Activated CD8-positive, alpha-beta memory T cell treated with anti-CD3 and anti-CD28 coated beads, Interleukin-2, amount 50 U/mL, for 1 hour (primary cell): ENCODE data around the gene RC3H2.

Experiments
- DNase-seq: peaks from one replicate; pipeline ENCODE4 v3.0.0-alpha.2; 2020; ENCODE audit errors: extremely low read depth

Gene RC3H2

GRCh38 chr9:122904823-122905710 lies at the start of gene RC3H2:
RC3H2 (minus strand) TSS chr9:122905359; CDS start chr9:122897509, 7,850 bp downstream.
- peak; percentile 98 for DNase-seq

- DNase-seq, result no peak
These were observed 49.1 kb upstream of the RC3H2 start for GRCh38 chr9:122954253-122954691.

- DNase-seq, result no peak
These were observed 45.9 kb upstream of the RC3H2 start for GRCh38 chr9:122951056-122951455.

GRCh38 chr9:122950263-122950662 lies 45.1 kb upstream of the RC3H2 start:
- no peak for DNase-seq

GRCh38 chr9:122949696-122950095 lies 44.5 kb upstream of the RC3H2 start:
- no peak for DNase-seq

- no peak for DNase-seq
These were observed 43.2 kb upstream of the RC3H2 start for GRCh38 chr9:122948313-122948712.

GRCh38 chr9:122946461-122947005 lies 41.4 kb upstream of the RC3H2 start:
- DNase-seq, result no peak

- no peak for DNase-seq
These were observed 40.1 kb upstream of the RC3H2 start for GRCh38 chr9:122944960-122945888.

- no peak for DNase-seq
These were observed 36.5 kb upstream of the RC3H2 start for GRCh38 chr9:122941582-122942234.

GRCh38 chr9:122940749-122941581 lies 35.8 kb upstream of the RC3H2 start, which contains the start of gene RABGAP1:
RABGAP1 (plus strand) TSS chr9:122941020; CDS start chr9:122957060, 16,040 bp downstream.
- DNase-seq, result peak; percentile 99

- DNase-seq, result no peak
These were observed 35.2 kb upstream of the RC3H2 start for GRCh38 chr9:122940454-122940748.

GRCh38 chr9:122939601-122940000 lies 34.4 kb upstream of the RC3H2 start:
- DNase-seq, result no peak

GRCh38 chr9:122936883-122937282 lies 31.7 kb upstream of the RC3H2 start:
- no peak for DNase-seq

- no peak for DNase-seq
These were observed 31.3 kb upstream of the RC3H2 start for GRCh38 chr9:122936464-122936863.

GRCh38 chr9:122931226-122932121 lies 26.3 kb upstream of the RC3H2 start, which contains the start of gene ZBTB26:
ZBTB26 (minus strand) TSS chr9:122931512; CDS start chr9:122919934, 11,578 bp downstream.
- peak; percentile 79 for DNase-seq

GRCh38 chr9:122930541-122931225 lies 25.5 kb upstream of the RC3H2 start:
- no peak for DNase-seq

- no peak for DNase-seq
These were observed 24.7 kb upstream of the RC3H2 start for GRCh38 chr9:122929796-122930354.

GRCh38 chr9:122923947-122924346 lies 18.8 kb upstream of the RC3H2 start:
- DNase-seq, result no peak

GRCh38 chr9:122922713-122923112 lies 17.6 kb upstream of the RC3H2 start:
- DNase-seq, result no peak
